HG02943 (cell line): ENCODE data around the gene ARL8B.

Source experiments
- ATAC-seq: cut with Tn5 transposase; IDR thresholded peaks from one replicate; pipeline ENCODE4 v1.9.1; 2021; ENCODE audit warnings: mild to moderate bottlenecking, low read depth, moderate library complexity; ENCODE audit not compliant: unreplicated experiment

Gene ARL8B

DNA sequence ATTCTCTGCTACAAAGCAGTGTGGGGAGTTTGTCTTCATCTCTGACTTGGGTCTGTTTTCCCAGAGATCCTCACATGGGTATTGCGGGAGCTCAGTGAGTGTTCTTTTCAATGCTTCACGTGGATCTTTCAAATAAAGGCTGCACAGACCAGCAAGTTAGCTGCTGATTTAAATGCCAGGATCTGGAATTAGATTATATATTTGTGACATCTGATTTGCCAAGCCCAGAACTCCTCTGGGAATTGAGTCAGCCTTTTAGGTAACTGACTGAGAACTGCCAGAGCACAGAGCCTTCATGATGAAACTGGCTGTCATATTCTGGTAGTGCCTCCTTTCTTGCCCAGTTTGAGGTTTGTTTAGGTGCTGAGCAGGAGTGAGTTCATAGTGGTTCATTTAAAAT lies 80.1 kb downstream of the ARL8B start:
- no peak for ATAC-seq

DNA sequence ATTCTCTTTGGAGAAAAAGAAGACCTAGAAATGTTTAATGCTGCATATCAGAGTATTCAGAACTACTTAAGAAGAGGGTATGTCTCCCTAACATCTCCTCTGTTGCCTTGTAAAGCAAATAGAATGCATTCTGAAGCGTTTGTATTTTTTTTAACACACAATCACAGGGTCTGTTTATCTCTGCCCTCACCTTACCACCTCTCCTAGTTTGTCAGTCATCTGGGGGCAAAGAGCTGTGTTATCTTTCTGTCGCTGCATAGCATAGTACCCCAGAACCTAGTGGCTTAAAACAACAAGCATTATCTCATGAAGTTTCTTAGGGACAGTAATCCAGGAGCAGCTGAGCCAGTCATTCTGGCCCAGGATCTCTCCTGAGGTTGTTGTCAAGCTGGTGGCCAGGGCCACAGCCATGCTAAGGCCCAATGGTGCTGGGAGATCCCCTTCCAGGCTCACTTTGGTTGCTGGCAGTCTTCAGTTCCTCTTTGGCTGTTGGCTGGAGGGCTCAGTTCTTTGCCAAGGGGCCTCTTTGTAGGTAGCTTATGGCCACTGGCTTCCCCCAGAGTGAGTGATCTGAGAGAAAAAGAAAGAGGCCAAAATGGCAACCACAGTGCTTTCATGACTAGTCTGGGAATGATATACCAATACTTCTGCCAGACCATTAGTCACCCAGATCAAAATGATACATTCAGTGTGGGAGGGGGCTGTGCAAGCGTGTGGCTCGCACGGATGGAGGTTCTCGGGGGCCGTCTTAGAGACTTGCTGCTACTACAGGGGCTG lies 83.3 kb downstream of the ARL8B start:
- ATAC-seq, result peak; percentile 96

DNA sequence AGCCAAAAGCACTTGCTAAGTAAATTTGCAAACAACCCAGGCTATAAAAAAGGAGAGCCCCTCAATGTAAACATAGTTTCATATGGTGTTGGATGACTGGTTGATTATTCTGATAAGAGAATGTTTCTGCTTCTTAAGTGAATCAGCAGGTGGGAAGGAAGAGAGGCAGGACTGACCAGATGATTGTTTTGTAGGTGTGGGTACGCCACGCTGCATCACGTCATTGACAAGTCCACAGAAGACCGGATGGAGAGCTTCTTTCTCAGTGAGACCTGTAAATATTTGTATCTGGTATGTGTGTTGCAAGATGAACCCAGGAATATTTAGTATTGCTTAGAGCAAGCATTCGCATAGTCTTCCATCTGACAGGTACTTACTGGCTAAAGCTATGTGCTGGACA lies 88.8 kb downstream of the ARL8B start:
- no peak for ATAC-seq

DNA sequence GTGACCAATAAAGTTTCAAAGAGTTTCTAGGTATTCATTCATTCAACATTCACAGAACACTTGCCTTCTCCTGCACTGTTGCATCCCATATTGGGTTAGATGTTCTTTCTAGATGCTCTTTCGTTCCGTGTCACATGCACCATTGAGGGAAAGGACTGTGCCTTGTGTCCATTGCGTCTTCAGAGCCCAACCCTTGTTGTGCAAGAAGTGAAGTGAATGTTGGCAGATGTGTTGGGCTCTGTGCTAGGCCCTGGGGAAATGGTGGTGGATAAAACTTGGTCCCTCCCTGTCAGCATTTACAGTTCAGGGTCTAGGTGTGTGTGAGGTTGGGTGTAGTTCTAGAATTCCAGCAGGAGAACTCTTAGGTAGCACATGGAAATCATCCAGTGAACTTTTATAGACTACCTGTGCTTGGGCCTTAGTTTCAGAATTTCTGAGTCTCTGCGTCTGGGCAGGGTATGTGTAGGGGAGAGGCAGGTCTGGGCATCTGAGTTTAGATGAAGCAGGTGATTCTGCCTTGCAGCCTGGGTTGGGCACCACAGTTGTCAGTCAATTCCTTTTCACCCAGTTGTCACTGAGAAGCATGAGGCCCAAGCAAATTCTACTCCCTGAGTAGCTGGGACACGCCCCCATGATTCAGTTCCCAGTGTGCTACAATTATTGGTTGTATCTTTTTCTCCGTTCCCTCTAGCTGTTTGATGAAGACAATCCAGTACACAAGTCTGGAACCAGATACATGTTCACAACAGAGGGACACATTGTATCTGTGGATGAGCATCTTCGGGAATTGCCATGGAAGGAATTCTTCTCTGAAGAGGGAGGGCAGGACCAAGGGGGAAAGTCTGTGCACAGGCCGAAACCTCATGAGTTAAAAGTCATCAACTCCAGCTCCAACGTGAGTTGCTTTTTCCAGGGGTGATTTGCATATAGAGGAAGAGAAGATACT lies 90.8 kb downstream of the ARL8B start:
- ATAC-seq, result no peak

DNA sequence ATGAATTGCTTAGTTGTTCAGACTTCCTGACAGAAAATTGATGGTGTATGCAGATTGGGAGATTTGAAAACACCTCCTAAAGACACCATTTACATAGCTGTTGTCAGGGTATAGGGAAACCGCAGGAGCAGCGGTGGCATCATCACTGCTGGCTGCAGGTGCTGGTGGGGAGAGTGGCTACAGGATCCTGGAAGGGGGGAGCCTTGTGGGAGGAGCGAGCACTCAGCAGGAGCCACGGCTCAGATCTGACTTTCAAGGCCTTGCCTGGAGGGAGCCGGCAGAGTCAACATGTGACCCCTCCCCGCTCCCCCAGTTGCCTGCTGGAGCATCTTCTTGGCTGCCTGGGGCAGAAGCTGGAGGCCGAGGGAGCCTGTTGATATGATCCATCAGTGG lies 91.5 kb downstream of the ARL8B start:
- ATAC-seq, result no peak

DNA sequence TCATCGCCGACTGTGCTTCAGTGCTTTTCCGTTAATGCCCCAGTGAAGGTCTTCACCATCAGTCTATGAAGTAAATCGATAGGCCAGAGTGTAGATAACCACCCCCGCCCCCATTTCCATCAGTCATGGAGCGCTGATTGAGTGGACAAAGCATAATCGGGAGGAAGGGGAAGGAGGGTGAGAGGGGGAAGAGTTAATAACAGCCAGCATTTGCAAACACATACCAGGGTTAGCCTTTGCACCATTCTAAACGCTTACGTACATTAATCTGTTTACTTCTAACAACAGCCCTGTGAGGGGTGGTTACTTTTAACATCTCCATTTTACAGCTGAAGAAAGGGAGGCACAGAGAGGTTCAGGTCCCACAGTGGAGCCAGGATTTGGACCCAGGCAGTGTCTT lies 92.3 kb downstream of the ARL8B start:
- no peak for ATAC-seq

DNA sequence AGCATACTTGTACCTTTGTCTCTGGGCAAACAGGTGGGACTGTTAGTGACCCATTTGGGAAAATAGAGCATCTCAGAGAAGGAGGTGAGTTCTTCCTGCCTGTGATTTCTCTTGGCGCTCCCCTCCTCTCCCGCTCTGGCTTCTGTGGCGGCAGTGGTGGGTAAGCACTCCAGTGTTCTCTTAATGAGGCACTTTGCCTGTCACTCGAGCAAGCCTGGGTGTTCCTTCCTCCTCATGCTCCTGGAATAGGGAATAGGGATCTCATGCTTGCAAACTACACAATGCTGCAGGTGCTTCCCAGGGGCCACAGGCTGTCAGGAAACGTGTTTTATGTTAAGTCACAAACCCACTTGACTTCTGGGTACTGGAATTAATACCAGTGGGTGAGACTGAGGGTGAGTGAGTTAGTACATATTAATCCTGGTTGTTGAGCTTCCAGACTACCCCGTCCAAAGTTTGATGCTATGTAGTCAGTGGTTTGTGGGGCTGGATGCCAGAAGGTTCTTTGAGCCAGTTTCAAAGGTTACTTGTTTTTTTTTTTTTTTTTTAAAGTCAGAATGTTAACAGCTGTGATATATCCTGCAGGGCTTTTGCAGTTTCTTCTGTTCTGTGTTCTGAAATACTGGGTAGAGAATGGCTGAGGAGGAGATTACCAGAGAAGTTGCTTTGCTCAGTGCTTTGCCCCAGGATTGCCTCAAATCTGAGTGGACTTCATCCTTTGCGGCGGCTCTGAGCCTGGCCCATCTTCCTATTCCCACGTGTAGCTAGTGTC lies 95.9 kb downstream of the ARL8B start:
- ATAC-seq, result no peak

DNA sequence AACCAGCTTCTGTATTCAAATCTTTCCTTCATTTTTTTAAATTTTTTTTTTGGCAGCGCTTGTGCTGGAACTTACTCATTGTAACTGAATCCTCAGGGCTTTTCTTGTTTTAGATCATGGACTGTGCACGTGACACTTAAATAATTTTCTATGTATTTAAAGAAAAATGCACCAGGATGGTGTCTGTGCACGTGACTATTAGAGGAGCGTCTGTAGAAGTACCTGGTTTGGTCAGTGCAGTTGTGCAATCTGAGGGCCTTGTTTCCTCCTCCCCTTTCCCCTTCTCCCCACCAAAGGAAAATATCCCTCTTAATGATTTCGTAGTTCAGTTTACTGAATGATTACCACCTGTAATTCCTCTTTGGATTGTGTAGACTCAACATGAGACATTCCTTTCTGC lies 96.7 kb downstream of the ARL8B start:
- no peak for ATAC-seq

DNA sequence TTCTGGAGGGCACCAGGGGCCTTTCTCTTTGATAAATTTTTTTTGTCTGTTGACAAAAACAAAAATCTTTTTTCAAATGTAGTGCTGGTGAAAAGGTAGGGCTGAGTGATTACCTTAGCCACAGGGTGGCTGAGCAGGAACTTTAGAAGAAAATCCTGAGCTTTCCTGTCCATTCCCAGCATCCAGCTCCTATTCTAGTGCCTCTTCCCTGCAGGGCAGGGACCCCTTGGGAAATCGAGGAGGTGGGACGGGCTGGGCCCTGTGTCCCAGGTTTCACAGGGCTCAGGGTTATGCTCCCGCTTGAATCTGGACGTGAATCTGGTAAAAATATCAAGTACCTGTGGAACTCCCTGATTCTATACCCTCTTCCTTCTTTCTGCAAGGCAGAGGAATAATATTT lies 97.1 kb downstream of the ARL8B start:
- ATAC-seq, result no peak

DNA sequence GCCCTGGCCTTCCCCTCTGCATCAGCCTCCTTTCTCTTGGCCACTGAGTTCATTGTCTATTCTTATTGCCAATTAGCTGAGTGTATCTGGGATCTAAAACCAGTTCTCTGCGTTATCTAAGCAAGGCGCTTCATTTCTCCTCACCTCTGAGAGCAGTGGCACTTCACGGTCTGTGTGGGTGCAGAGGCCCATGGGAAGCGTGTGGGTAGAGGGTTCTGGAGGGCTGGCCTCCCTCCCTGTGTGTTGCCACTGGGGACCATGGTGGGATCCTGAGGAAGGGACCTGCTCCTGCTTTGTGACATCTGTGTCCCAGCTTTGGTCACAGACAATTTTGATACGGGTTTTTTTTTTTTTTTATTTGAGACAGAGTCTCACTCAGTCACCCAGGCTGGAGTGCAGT lies 98.1 kb downstream of the ARL8B start:
- ATAC-seq, result no peak

DNA sequence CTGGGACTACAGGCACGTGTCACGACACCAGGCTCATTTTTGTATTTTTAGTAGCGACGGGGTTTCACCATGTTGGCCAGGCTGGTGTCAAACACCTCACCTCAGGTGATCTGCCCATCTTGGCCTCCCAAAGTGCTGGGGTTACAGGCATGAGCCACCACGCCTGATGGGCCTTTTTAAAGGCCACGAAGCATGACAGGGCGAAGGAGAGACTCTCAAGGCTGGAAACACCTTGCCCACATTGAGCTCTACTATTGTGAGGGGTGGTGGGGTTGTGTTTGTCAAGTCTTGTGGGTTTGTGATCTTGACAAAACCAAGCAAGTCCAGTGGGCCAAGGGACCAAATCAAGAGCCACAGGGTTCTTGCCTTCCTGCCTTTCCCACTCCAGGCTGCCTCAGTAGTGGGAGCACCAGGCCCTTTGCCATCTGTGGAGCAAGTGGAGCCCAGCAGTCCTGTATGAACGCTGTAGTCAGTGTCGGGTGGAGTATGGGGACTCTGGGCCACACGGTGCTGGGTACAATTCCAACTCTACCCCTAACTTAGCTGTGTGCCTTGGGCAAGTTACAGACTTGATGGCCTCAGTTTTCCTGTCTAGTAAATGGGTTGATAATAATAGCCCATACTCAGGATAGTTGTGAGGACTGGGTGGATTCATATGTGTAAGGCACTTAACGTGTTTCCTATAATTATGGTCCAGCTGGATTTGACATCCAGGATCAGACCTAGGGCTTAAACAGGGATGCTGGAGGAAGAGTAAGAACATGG lies 98.8 kb downstream of the ARL8B start:
- no peak for ATAC-seq

DNA sequence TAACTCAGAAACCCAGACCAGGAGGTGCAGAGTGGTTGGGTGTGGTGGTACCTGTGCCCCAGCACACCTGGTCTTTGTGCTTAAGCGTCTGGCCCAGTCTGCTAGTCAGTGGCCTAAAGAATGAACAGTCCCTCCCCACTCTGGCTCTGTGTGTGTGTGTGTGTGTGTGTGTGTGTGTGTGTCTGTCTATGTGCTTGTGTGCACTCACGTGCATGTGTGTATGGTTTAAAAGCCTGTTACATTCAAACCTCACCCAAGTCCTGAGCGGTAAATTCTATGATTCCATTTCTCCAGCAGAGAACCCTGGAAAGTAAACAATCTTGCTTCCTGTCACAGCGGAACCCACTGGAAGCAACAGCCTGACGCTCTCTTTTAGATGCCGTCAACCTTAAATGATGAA lies 99.6 kb downstream of the ARL8B start:
- no peak for ATAC-seq

DNA sequence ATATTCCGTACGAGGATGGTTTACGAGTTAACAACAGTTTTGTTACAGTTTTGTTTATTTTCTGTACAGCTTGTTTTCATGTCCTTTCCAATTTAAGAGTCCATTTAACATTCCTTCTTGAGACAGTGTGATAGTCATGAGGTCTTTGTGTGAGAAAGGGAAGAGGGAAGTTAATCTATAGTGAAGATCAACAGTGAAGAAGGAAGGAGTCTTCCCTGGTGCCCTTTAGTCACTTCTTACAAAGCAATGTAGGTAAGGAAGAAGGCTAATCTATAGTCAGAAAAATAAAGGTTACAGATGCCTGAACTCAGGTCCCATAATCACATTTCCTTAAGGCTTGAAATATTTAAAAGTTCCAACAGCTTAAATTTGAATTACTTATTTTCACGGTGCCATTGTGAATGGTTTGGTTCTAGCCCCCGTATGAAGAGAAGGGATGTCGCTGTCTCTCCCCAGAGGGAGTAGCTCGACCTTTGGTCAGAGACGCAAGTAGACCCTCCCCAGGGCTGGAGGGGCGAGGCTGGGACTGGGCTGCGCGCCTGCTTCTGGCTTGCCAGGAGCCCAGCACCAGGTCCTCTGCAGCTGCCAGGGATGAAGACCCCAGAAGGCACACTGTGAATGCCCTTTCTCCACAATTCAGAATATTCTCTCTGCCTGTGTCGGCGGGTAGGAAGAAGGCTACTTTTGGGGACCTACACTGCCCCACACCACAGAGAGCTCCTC lies 100.4 kb downstream of the ARL8B start:
- no peak for ATAC-seq

DNA sequence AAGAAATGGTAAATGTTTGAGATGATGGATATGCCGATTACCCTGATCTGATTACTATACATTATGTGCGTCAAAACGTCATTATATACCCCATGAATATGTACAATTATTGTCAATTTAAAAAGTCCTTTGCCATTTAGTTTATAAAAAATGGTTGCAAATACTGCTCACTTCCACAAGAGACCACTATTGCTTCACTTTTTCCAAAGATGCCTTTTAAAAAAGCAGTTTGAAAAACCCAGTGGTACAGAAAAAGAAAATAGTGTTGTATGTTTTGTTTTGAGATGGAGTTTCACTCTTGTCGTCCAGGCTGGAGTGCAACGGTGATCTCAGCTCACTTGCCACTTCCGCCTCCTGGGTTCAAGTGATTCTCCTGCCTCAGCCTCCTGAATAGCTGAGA lies 104.7 kb downstream of the ARL8B start:
- no peak for ATAC-seq

DNA sequence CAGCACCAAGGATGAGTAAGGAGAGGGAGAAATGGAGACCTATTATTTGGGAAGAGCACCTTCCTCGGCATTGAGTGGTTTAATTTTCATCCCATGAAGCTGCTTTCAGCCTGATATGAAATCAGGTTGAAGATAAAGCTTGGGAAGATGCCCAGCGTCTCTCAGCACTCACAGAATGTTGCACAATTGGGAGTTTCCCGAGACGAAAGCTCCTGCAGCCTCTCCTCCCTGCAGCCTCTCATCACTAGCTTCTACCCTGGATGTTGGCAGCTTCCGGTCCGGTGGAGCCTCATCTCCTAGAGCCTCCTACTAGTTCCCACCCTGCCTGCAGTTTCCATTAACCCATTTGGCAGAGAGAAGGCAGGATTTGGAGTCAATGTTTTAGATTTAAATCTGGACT lies 105.7 kb downstream of the ARL8B start:
- ATAC-seq, result no peak

DNA sequence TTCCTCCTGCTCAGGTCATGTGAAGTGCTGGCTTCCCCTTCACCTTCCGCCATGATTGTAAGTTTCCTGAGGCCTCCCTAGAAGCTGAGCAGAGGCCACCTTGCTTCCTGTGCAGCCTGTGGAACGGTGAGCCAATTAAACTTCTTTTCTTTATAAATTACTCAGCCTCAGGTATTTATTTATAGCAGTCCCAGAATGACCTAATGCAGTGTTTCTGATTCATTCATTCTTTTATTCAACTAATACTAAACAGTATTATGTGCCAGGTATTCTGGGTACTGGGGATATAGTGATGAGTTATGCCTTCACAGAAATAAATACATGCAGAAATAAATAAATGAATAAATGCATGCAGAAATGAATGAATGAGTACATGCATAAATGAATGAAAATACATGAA lies 107.3 kb downstream of the ARL8B start:
- ATAC-seq, result no peak
